GM15510 (cell line): ENCODE data around the gene ZBTB6.

Experiments
- POLR2A ChIP-seq: IDR thresholded peaks from 3 replicates; pipeline ENCODE4 v1.6.1; 2011; ENCODE audit warnings: borderline replicate concordance; ENCODE audit not compliant: insufficient read length; ENCODE audit errors: extremely low read depth

ZBTB6 gene

GRCh38 chr9:122939601-122940000 lies 26.5 kb upstream of the ZBTB6 start:
- TF ChIP-seq POLR2A = no peak

GRCh38 chr9:122936883-122937282 lies 23.8 kb upstream of the ZBTB6 start:
- no peak for TF ChIP-seq POLR2A

- no peak for TF ChIP-seq POLR2A
Measured at GRCh38 chr9:122936464-122936863, 23.3 kb upstream of the ZBTB6 start.

GRCh38 chr9:122931226-122932121 lies 18.4 kb upstream of the ZBTB6 start, which contains the start of gene ZBTB26:
Gene ZBTB26 (minus strand): TSS chr9:122931512. CDS start chr9:122919934, 11,578 bp downstream.
- TF ChIP-seq POLR2A = peak; percentile 80

- no peak for TF ChIP-seq POLR2A
Measured at GRCh38 chr9:122930541-122931225, 17.6 kb upstream of the ZBTB6 start.

- TF ChIP-seq POLR2A = no peak
Measured at GRCh38 chr9:122929796-122930354, 16.8 kb upstream of the ZBTB6 start.

GRCh38 chr9:122923947-122924346 lies 10.8 kb upstream of the ZBTB6 start:
- TF ChIP-seq POLR2A = no peak

- no peak for TF ChIP-seq POLR2A
Measured at GRCh38 chr9:122922713-122923112, 9.6 kb upstream of the ZBTB6 start.

GRCh38 chr9:122918310-122918709 lies 5.2 kb upstream of the ZBTB6 start:
- TF ChIP-seq POLR2A = no peak

GRCh38 chr9:122912671-122912963 lies 506 bp downstream of the ZBTB6 start:
- TF ChIP-seq POLR2A = no peak

GRCh38 chr9:122904823-122905710 lies 8.1 kb downstream of the ZBTB6 start, which contains the start of gene RC3H2:
Gene RC3H2 (minus strand): TSS chr9:122905359. CDS start chr9:122897509, 7,850 bp downstream.
- TF ChIP-seq POLR2A = peak; percentile 86

- no peak for TF ChIP-seq POLR2A
Measured at GRCh38 chr9:122904466-122904822, 8.7 kb downstream of the ZBTB6 start.

GRCh38 chr9:122900791-122901190 lies 12.3 kb downstream of the ZBTB6 start:
- no peak for TF ChIP-seq POLR2A

- no peak for TF ChIP-seq POLR2A
Measured at GRCh38 chr9:122897969-122898368, 15.2 kb downstream of the ZBTB6 start.

- TF ChIP-seq POLR2A = no peak
Measured at GRCh38 chr9:122888480-122888879, 24.6 kb downstream of the ZBTB6 start.

GRCh38 chr9:122883125-122883524 lies 30.0 kb downstream of the ZBTB6 start:
- no peak for TF ChIP-seq POLR2A

GRCh38 chr9:122879443-122879842 lies 33.7 kb downstream of the ZBTB6 start:
- TF ChIP-seq POLR2A = no peak
